Measurements from ENCODE around the gene TRMU.
A peak's percentile ranks its signal among the peaks of the same experiment; 100 is the strongest.

The TRMU gene

GRCh38 chr22:46289244-46289891, 46.1 kb upstream of the TRMU start:
- H3K4me3 ChIP-seq (ENCODE audit: control insufficient read depth, low read depth, low read length), result no peak overlapping the region
- DNase-seq (ENCODE audit: low read depth), result no peak
- no peak for TF ChIP-seq CTCF (IDR thresholded peaks at IDR 0.05; ENCODE audit: control insufficient read depth, insufficient read depth, low read depth, low read length, missing control alignments)

GRCh38 chr22:46290121-46290842, 45.2 kb upstream of the TRMU start:
- TF ChIP-seq CTCF (IDR thresholded peaks at IDR 0.05; ENCODE audit: control insufficient read depth, insufficient read depth, low read depth, low read length, missing control alignments), result no peak
- no peak overlapping the region for H3K4me3 ChIP-seq (ENCODE audit: control insufficient read depth, low read depth, low read length)
- DNase-seq (ENCODE audit: low read depth), result no peak

GRCh38 chr22:46290843-46291785, 44.4 kb upstream of the TRMU start:
- no peak overlapping the region for H3K4me3 ChIP-seq (ENCODE audit: control insufficient read depth, low read depth, low read length)
- TF ChIP-seq CTCF (IDR thresholded peaks at IDR 0.05; ENCODE audit: control insufficient read depth, insufficient read depth, low read depth, low read length, missing control alignments), result no peak
- DNase-seq (ENCODE audit: low read depth), result no peak

- DNase-seq (ENCODE audit: low read depth), result no peak
- no peak for TF ChIP-seq CTCF (IDR thresholded peaks at IDR 0.05; ENCODE audit: control insufficient read depth, insufficient read depth, low read depth, low read length, missing control alignments)
- no peak overlapping the region for H3K4me3 ChIP-seq (ENCODE audit: control insufficient read depth, low read depth, low read length)
These were observed 43.3 kb upstream of the TRMU start for GRCh38 chr22:46292173-46292572.

- TF ChIP-seq CTCF (IDR thresholded peaks at IDR 0.05; ENCODE audit: control insufficient read depth, insufficient read depth, low read depth, low read length, missing control alignments), result no peak
- DNase-seq (ENCODE audit: low read depth), result no peak
- no peak overlapping the region for H3K4me3 ChIP-seq (ENCODE audit: control insufficient read depth, low read depth, low read length)
These were observed 42.8 kb upstream of the TRMU start for GRCh38 chr22:46292732-46293131.

GRCh38 chr22:46293577-46294260, 41.8 kb upstream of the TRMU start:
- no peak overlapping the region for H3K4me3 ChIP-seq (ENCODE audit: control insufficient read depth, low read depth, low read length)
- DNase-seq (ENCODE audit: low read depth), result peak; percentile 14
- no peak for TF ChIP-seq CTCF (IDR thresholded peaks at IDR 0.05; ENCODE audit: control insufficient read depth, insufficient read depth, low read depth, low read length, missing control alignments)
